CD4-positive, alpha-beta T cell treated with Interferon alpha-2 for 1 hour (primary cell): ENCODE data around the gene PARVA.
"Not testable (repeated sequence)": the region's sequence is repeated elsewhere in the genome, so short reads cannot be mapped to it uniquely, and the experiment has no call there.

Source experiments
- DNase-seq, 2 donors: peaks; one replicate each; pipeline ENCODE4 v3.0.0-alpha.2; 2020 to 2022

The PARVA gene

DNA sequence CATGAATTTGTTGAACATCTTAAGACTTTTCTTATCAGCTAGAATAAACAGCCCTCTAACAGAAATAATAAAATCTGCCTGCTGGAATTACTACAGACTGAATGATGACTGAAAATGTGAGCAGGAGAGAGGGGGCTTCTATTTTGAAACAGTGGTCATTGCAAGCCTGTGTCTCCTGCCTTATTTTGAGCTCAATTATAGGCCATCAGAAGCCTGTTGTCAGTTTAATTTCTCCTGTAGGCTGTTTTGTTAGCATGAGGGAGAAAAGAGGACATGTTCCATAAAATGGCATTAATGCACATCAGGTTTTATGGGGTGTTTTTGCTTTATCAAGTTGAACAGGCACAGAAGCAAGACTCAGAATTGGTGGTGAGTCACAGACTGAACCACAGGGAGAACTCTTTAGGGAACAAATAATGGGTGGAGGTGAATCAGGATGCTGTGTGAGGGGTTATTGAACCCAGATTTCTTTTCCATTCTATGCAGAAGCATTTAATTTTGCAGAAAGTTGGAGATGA lies 129.1 kb downstream of the PARVA start:
- no peak for DNase-seq

DNA sequence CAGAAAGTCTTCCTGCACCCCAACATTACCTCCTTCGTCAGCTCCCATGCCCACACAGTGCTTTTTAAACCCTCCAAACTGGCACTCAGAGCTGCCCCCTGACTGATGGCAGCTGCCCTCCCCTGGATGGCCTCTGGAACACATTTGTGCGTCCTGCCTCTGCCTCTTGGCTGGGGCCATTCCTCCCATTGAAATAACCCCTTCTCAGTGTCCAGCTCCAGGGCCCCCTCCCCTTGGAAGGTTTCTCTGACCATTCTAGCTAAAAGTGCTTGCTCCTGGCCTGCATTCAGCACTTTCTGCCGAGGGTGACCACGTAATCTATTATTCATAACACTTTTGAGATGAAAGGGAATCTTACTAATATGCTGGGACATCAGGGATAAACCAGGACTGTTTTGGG lies 130.0 kb downstream of the PARVA start:
- DNase-seq: no peak

DNA sequence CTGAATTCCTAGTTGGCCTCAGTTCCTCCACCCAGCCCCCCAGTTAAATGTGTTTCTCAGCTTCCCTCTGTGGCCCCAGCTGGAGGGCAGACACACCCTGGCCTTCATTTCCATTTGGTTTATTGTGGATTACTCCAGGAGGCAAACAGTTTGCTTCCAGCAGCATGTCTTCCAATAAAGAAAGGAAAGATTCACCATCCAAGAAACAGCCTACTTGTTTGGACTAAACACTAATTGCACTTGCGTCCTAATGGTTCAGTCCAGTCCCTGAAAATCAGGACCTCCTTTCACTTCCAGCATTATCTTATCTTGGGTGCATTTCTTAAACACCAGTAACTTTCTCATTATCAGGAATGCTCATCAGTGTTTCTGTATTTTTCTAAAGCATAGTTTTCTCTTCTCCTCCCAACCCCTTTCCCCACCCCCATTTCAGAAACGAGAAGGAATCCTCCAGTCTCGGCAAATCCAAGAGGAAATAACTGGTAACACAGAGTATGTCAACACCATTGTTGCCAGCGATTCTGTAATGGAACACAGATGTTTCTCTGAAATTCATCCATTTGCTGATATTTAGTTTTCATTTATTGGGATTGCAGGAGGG lies 130.9 kb downstream of the PARVA start:
- no peak for DNase-seq

DNA sequence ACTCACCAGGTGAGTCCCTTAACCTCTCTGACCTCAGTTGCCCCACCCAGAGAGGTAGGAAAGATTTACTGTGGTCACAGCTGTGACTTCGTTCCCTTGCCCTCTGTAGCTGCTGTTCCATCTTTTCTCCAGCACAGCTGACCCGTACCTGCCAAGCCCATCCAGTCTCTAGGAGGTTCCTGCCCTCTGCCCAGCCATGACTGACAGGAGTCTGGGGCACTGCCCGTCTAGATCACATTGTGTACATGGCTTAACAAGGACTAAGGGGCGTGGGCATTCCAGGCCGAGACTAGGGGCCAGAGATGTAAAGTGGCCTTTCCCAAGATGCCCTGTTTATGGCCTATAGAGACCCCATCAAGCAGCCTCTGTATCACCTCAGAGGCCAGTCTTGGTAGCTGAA lies 132.0 kb downstream of the PARVA start:
- DNase-seq: no peak

DNA sequence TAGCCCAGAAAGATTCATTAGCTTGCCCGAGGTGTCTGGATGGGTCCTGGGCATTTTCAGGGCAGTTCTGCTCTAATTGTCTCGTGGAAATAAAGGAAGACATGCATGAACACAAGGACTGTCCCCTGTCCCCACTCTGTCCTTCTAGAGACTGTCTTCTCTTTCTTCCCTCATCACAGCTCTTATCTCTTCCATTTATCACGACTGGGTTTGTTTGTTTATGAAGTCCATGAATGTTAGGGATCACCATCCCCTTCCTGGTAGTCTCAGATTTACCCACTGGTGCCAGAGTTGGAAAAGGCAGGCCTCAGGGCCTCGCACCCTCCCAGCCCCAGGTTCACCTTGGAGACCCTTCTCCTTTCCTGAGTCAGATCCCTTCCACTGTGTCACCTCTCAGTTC lies 134.8 kb downstream of the PARVA start:
- no peak for DNase-seq

DNA sequence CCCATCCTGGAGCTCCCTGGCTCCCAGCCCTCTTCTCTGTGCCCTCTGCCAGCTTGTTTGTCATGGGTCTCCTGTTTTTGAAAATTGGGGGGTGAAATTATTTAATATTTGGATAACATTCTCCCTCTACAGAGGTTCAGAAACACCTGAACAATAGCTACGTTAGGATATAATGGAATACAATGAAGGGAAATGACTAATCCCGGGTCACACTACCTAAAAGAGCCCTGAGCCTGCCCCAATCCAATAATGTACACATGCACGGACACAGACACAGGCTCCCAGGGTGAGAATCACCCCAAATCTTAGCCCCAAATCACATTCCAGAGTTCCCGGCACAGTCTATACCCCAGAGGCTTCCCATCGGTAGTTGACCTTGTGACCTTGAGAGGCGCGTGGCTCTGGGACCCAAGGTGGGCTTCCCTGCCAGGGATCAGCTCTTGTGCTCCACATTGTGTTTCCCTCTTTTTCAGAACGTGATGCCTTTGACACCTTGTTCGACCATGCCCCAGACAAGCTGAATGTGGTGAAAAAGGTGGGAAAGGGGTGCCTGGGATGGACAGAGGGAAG lies 135.5 kb downstream of the PARVA start:
- no peak for DNase-seq

DNA sequence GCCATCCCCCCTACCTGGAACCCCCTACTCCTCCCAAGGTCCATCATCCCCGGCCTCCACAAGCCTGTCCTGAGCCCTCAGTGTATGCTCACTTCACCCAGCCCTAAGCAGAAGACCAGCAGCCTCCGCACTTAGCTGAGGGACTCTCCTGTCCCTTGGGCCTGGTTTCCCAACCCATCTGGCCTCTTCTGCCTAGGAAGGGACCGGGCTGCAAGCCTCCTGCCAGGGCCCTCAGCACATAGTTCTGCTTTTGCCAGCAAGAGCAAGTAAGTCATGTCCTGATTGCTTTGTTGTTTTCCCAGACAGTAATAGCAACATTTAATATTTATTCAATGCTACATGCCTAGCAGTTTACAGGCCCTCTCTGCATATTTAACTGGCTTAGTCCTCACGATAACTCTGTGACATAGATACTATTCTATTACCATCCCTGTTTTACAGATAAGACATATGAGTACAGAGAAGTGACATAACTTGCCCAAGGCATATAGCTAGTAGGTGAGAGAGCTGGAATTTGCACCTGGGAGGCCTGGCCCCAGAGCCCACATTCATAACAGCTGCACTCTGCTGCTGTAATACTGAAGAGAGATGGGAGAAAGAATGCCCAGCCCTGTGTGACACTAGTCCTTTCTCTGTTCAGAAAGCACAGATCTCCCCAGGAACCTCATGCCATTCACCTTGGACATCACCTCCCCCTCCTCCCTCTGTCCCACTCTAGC lies 139.2 kb downstream of the PARVA start:
- no peak for DNase-seq

DNA sequence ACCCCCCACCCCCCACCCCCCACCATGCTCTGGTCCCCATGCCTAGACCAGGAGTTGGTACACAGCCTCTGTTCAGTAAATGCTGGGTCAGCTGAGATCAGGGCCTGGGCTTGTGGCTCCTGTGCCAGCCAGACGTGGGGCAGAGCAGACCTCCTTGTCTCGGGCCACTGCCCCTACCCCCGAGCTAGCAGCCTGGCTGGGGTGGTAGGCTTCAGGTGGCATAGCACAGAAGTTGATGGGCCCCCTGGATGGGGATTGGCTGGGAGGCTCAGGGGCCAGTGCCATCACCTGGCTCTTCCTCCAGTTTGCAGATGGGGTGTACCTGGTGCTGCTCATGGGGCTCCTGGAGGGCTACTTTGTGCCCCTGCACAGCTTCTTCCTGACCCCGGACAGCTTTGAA lies 139.9 kb downstream of the PARVA start:
- DNase-seq: no peak

DNA sequence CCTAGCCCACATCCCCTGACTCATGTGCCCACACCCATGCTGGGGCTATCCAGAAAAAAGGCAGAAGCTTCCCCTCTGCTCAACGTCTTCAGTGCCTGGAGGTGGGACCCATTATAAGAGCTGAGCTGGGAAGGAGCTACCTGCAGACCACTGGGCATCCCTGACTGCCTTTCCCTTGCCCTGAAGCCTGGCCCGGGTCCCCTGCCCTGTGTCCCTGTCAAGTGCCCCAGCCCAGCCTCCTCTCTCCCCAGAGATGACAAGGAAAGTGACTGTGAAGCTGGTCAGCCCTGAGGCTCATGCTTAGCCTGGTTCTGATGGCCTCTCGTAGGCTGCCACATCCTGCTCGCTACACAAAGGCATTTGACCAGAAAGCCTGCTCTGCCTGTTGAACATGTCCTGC lies 140.4 kb downstream of the PARVA start:
- no peak for DNase-seq

DNA sequence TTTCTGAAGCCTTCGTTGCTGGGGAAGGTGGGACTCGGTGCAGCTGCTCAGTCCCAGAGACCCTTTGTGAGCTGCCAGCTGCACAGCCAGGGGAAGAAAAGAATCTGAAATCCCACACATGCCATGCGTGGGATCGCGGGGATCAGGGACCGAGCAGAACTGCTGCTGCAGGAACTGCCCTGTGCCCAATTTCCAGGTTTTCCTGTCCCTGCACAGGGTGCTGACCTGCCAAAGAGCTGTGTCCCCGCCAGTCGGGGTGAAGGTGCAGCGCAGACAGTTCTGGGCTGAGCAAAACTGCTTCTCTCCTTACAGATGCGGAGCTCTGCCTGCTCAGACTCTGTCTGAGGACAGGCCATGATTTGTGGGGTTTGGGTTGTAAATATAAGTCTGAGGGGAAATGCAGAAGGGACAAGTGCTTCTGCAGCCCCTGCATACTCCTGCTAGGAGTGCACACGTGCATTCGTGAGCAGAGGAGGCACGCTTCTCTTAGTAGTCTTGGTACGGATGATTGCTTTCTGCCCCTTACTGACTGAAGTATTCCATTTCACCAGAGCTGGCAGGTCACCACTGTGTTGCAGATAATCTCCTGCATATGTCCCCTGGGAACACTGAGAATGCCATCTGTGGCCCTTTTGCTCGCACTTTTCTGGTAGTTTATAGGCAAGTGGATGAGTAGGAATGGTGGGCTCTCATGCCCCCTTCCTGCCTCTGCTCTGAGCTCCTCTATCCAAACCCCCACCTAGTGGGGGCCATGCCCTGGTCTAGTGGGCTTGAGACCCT lies 141.4 kb downstream of the PARVA start:
- DNase-seq: no peak

DNA sequence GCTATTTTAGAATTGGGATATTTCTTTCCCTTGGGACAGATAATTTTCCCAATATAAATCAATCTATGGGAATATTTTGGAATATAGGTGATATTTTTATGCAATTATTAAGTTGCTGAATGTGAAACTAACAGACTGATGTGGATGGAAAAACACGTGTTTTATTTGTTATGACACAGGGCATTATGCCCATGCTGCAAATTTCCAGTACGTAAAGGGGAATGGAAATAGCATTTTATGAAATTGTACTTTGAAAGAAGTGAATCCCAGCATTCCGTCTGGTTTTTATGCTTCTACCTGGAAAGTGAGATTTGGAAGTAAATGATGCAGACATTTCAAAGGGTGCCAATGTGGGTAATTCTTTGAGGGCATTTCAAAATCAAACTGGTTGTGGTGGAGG lies 142.7 kb downstream of the PARVA start:
- no peak for DNase-seq

DNA sequence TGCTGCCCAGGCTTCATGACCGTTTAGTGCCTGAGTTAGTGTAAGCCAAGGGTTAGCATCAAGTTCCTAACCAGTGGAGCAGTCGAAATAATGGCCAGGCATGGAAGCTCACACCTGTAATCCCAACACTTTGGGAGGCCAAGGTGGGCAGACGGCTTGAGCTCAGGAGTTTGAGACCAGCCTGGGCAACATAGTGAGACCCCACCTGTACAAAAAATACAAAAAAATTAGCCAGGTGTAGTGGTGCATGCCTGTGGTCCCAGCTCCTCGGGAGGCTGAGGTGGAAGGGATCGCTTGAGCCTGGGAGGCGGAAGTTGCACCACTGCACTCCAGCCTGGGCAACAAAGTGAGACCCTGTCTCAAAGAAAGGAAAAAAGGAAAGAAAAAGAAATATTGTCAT lies 143.2 kb downstream of the PARVA start:
- not testable (repeated sequence) for DNase-seq

DNA sequence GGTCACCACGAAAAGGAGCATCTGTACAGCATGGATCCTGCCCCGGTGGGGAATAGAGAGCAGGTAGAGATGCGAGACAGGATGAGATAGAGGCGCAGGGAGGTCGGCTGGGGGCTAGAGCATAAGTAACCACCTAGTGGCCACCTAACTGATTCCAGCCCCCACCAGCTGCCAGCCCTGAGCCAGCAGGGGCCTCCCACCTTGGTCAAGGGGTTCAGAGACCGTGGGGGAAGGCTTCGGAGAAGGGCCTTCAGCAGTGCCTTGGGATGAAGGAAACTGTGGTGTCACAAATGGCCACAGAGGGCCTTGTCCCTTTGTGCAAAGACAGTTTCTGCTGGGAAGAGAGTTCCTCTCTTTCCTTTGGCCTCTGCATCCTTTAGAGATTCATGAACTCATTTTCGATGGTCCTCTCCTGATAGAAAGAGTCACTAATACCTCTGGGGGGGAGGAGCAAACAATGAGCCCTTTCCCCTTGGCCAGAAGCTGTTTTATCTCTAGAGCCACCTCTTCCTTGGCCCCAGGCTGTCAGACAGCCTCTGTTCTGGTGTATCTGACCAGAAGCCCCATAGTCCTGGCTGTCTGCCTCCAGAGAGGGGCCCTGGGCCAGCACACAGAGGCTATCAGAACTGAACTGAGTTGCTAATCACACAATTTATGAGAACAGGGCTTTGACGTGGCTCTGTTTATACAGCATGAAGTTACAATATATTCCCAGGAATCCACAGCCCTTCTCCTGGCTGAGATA lies 146.0 kb downstream of the PARVA start:
- DNase-seq: no peak

DNA sequence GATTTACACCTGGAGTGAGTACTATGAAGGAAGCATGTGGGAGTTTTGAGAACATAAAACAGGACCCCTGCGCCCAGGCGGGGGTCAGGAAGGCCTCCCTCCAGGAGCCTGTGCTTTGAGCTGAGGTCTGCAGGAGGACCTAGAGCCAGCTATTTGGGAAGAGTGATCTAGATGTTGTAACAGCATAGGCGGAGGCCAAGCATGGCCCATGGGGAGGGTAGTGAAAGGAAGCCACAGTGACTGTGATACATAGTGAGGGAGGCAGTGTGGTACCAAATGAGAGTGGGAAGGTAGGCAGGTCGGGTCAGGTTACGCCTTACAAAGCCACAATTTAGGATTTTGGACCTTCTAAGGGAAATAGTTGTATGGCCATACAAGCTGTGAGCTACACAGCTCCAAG lies 147.5 kb downstream of the PARVA start:
- no peak for DNase-seq

DNA sequence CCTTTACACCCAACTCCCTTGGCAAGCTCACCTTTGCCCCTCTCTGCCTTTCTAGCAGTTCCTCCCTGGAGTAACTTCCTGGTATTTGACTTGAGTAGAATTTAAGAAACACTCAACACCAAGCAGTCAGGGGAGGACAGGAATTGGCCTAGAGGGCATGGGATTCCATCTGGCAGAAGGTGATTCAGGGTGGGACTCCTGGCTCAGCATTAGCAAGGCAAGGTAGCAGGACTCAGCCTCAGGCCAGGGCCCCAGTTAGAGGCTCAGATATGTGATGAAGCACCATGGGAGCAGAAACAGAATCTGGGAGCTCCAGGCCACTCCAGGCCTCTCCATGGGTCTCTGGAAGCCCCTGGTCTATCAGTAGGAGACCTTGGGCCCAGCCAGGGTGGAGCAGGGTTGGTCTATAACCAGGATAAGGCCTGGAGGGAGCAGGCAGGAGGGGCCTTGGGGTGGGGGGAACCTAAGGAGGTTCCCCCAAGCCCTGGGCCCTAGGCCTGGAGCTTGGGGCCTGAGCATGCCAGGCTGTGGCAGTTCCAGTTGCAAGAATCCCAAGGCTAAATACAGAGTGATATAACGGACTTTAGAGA lies 148.2 kb downstream of the PARVA start:
- no peak for DNase-seq

DNA sequence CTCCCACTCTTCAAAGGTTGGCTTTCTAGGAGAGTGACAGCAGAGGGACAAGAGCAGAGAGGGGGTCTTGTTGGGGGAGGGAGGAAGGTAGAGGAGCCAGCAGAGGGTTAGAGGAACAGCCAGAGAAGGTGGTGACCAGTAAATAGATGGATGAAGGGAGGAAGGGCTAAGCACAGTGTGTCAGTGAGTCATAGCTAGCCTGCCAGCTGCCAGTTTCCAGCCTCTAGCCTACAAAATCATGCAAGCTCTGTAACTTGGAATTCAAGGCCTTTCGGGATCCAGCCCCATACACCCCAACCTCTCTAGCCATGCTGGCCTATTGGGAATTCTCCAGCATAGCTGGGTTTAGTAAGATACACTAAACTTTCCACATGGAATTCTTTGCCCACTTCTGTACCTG lies 149.4 kb downstream of the PARVA start:
- no peak for DNase-seq

DNA sequence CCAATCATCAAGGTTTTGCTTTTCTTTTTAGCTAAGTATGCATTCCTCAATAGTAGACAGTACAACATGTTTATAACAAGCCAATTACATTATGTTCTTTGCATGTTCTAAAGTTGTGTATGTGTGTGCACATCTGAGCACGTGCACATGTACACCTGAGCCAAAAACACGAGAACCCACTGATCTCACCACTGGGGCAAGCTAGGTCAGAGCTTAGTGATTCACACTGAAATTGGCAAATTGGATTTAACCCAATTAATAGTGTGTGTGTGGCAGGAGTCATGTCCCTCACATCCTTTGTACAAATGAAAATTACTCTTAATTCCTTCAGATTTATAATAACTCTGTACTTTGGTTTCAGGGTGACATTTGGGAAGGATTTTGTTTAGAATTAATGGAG lies 151.1 kb downstream of the PARVA start:
- no peak for DNase-seq

DNA sequence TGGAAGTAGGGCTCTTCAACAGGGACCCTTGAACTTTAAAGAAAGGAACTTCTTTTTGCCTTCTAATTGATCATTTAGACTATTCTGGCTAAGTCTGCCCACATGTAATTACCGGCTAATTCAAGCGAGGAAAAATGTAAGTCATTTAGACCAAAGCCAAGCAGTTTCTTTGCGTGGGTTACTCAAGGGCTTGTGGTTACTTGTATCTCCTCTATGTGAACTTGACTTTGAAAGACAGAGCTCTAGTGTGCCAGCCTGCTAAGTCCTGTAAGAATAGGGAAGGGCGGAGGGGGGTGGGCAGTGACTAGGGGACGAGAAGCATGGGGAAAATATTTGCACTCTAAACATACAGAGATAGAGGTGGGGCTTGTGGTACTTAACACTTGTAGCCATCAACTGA lies 151.7 kb downstream of the PARVA start:
- no peak for DNase-seq

DNA sequence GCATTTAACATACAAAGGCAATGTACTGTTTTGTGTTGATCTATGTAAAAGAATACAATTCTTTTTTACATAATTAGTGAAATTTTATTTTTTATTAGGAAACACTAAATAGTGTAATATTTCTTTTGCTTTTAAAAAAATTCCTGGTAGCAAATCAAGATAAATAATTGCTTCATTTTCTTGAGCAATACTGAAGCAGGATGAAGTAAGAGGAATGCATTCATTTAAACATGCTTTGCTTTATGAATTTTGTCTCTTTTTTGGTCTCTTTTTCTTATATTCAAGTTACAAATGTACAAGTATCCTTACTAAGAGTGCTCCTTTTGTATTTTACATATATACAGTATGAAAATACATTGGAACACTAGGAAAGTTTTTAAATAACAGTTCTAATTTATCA lies 152.4 kb downstream of the PARVA start:
- no peak for DNase-seq

DNA sequence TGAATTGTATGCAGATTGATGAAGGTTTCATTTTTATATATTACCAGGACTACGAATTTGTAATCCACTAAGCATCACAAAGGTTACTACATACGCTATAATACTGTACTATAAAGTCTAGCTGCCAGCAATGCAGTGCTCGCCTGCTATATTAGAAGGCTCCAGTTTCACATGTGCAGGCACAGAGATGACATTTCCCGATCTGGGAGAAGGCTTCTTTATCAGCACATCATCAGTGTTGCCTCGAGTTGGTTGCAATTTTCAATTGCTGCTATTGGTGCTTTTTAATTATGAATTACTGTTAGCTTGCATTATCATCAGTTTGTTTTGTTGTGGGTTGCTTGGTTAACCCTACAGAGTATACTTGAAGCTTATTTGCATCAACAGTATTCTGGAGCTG lies 153.6 kb downstream of the PARVA start:
- DNase-seq: no peak

DNA sequence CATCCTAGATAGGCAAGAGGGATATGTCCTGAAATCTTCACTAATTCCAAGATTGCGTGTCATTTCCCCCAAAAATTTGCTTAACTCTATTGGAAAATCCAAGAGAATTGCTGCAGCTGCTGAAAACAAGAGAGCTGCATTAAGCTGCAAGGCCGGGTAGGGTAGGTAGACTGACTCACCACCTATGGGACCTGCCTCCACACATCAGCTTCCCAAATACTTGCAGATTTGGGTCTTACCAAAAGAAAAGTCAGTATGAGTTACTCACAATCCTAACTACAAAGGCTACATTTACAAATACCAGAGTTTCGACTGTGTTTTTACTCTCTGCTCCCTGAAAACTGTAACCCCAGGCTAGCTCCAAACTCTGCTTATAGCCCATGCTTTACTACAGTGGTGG lies 154.3 kb downstream of the PARVA start:
- DNase-seq: no peak

DNA sequence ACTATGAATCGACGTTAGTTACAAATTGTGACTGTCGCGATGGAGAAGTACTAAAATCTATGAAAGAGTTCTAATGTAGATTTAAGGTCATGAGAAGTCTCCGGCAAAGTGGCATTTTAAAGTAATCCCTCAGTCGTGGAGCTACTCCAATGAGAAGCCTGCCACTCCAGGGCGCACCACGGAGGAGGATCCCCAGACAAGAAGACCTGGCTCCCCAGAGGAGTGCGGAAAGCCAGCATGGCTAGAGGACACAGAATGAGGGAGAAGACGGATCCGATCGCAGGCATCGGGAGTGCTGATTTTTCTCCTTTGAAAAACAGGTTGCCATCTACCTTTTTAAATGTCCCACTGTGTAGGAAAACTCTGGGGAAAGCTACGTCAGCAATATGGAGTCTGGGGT lies 155.2 kb downstream of the PARVA start:
- no peak for DNase-seq

DNA sequence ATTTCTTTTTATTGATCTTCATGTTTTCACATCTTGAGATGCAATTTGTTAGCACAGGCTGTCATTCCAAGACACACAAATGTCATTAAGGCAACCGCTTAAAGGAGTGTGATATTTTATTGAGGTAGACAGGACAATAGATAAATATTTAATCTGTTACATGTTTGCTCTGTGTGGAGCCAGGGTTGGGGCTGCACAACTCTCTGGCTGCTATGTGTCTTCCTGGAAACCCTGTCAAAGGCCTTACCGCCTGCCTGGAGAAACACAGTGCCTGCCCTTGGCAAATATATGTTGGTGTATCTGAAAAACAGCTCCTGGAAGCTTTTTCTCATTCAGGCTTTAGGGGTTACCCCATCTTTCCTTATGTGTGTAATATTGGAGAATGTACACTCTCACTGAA lies 157.2 kb downstream of the PARVA start:
- DNase-seq: no peak
